BLaER1 treated with 17β-estradiol and CSF1 and Interleukin-3, amounts not matched to agents 10 nM and 100 nM (cell line): ENCODE results near the gene ODF4.
A peak's percentile ranks its signal among the peaks of the same experiment; 100 is the strongest.

Source experiments
- H3K27ac ChIP-seq, 11 experiments: shearing (Covaris generic); formaldehyde crosslinking; 2 replicates each; pipeline ENCODE4 v1.8.1; 2022
- H3K27me3 ChIP-seq, 11 experiments: shearing (Covaris generic); formaldehyde crosslinking; 2 replicates each; pipeline ENCODE4 v1.8.1; 2022
- H3K36me3 ChIP-seq, 11 experiments: shearing (Covaris generic); formaldehyde crosslinking; 2 replicates each; pipeline ENCODE4 v1.8.1; 2022
- H3K4me1 ChIP-seq, 10 experiments: shearing (Covaris generic); formaldehyde crosslinking; 2 replicates each; pipeline ENCODE4 v1.8.1; 2022
- H3K4me2 ChIP-seq, 11 experiments: shearing (Covaris generic); formaldehyde crosslinking; 2 replicates each; pipeline ENCODE4 v1.8.1; 2022
- H3K4me3 ChIP-seq, 10 experiments: shearing (Covaris generic); formaldehyde crosslinking; 2 replicates each; pipeline ENCODE4 v1.8.1; 2022
- H3K9ac ChIP-seq, 11 experiments: shearing (Covaris generic); formaldehyde crosslinking; 2 replicates each; pipeline ENCODE4 v1.8.1; 2022
- H3K9me3 ChIP-seq, 11 experiments: shearing (Covaris generic); formaldehyde crosslinking; replicated peaks in 1 of 11; 2 replicates each; pipeline ENCODE4 v1.8.1; 2022
- H4K20me1 ChIP-seq, 11 experiments: shearing (Covaris generic); formaldehyde crosslinking; 2 replicates each; pipeline ENCODE4 v1.8.1; 2022
- Cebpa-rat ChIP-seq, 11 experiments: shearing (Covaris generic); IDR thresholded peaks; 2 replicates each; pipeline ENCODE4 v1.8.1; 2022

The ODF4 gene

GRCh38 chr17:8311131-8311790, 28.4 kb upstream of the ODF4 start:
- 0 out of 22 replicates have a peak, but pooled peaks cover 0 to 3% (median 0%) of the 10 kb centered on the region in 11 experiments for H4K20me1 ChIP-seq
- H3K27ac ChIP-seq: no peak overlapping the region
- H3K36me3 ChIP-seq: no peaks in the 10 kb centered on the region
- no peak for TF ChIP-seq Cebpa-rat (IDR thresholded peaks at IDR 0.05)
- peaks cover 0 to 22% (median 15%) of the 10 kb centered on the region in 10 experiments; a peak in 16 of 20 replicates for H3K4me1 ChIP-seq
- no peak overlapping the region for H3K4me3 ChIP-seq
- peak overlapping the region in 8 of 11 experiments; percentile 10 to 62 (median 37); a peak in 7 of 22 replicates for H3K4me2 ChIP-seq
- H3K27me3 ChIP-seq: no peaks in the 10 kb centered on the region
- no peaks in the 10 kb centered on the region for H3K9me3 ChIP-seq
- H3K9ac ChIP-seq: no peak overlapping the region

DNA sequence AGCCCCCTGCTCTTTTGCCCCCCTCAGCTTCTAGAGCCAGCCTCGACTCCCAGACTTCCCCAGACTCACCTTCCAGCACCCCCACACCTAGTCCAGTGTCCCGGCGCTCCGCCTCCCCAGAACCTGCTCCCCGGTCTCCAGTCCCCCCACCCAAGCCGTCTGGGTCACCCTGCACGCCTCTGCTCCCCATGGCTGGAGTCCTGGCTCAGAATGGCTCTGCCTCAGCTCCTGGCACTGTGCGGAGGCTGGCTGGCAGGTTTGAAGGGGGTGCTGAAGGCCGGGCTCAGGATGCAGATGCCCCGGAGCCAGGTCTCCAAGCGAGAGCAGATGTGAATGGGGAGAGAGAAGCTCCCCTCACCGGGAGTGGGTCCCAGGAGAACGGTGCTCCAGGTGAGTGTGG, 27.4 kb upstream of the ODF4 start:
- Histone ChIP-seq H3K27me3 (no peaks in the 10 kb centered on the region; a peak in 1 of 22 replicates), H3K27ac (no peak overlapping the region), H4K20me1 (0 out of 22 replicates have a peak, but pooled peaks cover 0 to 3% (median 0%) of the 10 kb centered on the region in 11 experiments), H3K4me2 (no peak overlapping the region), H3K4me3 (no peak overlapping the region), H3K9ac (no peak overlapping the region), H3K36me3 (no peaks in the 10 kb centered on the region), H3K4me1 (peaks cover 0 to 22% (median 15%) of the 10 kb centered on the region in 10 experiments; a peak in 16 of 20 replicates), H3K9me3 (no peaks in the 10 kb centered on the region)
- no peak for TF ChIP-seq Cebpa-rat (IDR thresholded peaks at IDR 0.05)

- Histone ChIP-seq H3K9me3 (no peaks in the 10 kb centered on the region), H3K27ac (no peak overlapping the region), H3K27me3 (no peaks in the 10 kb centered on the region; a peak in 1 of 22 replicates), H3K9ac (no peak overlapping the region), H4K20me1 (0 out of 22 replicates have a peak, but pooled peaks cover 0 to 3% (median 0%) of the 10 kb centered on the region in 11 experiments), H3K4me2 (no peak overlapping the region), H3K36me3 (no peaks in the 10 kb centered on the region), H3K4me1 (peaks cover 0 to 22% (median 15%) of the 10 kb centered on the region in 10 experiments; a peak in 16 of 20 replicates), H3K4me3 (no peak overlapping the region)
- TF ChIP-seq Cebpa-rat (IDR thresholded peaks at IDR 0.05): no peak
Observed at GRCh38 chr17:8312726-8313600, 26.7 kb upstream of the ODF4 start.

DNA sequence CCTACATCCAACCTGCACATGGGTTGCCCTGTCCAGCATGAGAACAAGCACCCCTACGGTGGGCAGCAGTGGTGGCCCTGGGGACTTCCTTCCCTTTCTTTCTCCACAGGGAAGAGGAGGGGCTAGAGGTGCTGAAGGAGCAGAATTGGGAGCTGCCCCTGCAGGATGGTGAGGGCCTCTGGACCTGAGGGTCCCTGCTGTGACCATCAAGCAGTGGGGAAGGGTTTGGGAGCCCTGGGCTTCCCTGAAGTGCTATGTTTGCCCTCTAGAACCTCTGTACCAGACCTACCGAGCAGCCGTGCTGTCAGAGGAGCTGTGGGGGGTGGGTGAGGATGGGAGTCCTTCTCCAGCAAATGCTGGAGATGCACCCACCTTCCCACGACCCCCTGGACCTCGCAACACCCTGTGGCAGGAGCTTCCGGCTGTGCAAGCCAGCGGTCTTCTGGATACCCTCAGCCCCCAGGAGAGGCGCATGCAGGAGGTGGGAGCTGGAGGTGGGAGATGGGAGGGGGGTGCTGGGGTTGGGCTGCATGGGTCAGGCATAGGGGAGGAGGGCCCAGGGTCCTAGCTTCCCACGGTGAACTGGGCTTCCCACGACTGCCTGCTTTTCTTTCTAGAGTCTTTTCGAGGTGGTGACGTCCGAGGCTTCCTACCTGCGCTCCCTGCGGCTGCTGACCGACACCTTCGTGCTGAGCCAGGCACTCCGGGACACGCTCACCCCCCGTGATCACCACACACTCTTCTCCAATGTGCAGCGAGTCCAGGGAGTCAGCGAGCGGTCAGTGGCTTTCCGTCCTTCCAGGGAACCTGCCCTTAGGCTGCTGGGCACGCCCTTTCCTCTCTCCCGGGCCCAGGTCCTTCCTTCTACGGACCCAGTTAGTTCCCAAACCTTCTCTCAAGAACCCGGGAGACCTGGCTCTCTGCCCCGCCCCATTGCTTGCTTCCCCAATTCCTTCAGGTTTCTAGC, 24.6 kb upstream of the ODF4 start:
- no peak for TF ChIP-seq Cebpa-rat (IDR thresholded peaks at IDR 0.05)
- H3K9ac ChIP-seq: no peak overlapping the region
- H3K4me2 ChIP-seq: no peak overlapping the region
- no peak overlapping the region for H3K4me3 ChIP-seq
- H3K4me1 ChIP-seq: peaks cover 0 to 20% (median 14%) of the 10 kb centered on the region in 10 experiments; a peak in 16 of 20 replicates
- 0 out of 22 replicates have a peak, but pooled peaks cover 0 to 3% (median 0%) of the 10 kb centered on the region in 11 experiments for H4K20me1 ChIP-seq
- no peak overlapping the region for H3K27ac ChIP-seq
- H3K9me3 ChIP-seq: no peaks in the 10 kb centered on the region
- H3K36me3 ChIP-seq: no peaks in the 10 kb centered on the region
- no peaks in the 10 kb centered on the region; a peak in 1 of 22 replicates for H3K27me3 ChIP-seq

GRCh38 chr17:8315764-8316217, 23.8 kb upstream of the ODF4 start:
- Histone ChIP-seq H3K9ac (no peak overlapping the region), H3K4me2 (peak overlapping the region in 5 of 11 experiments; percentile 8 to 43 (median 18); a peak in 8 of 22 replicates), H3K36me3 (no peaks in the 10 kb centered on the region), H4K20me1 (0 out of 22 replicates have a peak, but pooled peaks cover 0 to 3% (median 0%) of the 10 kb centered on the region in 11 experiments), H3K4me1 (peaks cover 0 to 12% (median 7%) of the 10 kb centered on the region in 10 experiments; a peak in 16 of 20 replicates), H3K4me3 (no peak overlapping the region), H3K27me3 (no peaks in the 10 kb centered on the region; a peak in 1 of 22 replicates), H3K9me3 (no peaks in the 10 kb centered on the region), H3K27ac (no peak overlapping the region)
- TF ChIP-seq Cebpa-rat (IDR thresholded peaks at IDR 0.05): no peak

- 0 out of 22 replicates have a peak overlapping the region, but pooled peaks of 1 of the 11 experiments have one; percentile 5 for H3K9ac ChIP-seq
- no peaks in the 10 kb centered on the region; a peak in 1 of 22 replicates for H3K27me3 ChIP-seq
- H3K9me3 ChIP-seq: no peaks in the 10 kb centered on the region
- no peak for TF ChIP-seq Cebpa-rat (IDR thresholded peaks at IDR 0.05)
- no peak overlapping the region for H3K4me3 ChIP-seq
- H3K4me1 ChIP-seq: peaks cover 0 to 9% (median 0%) of the 10 kb centered on the region in 10 experiments; a peak in 6 of 20 replicates
- 0 out of 22 replicates have a peak, but pooled peaks cover 0 to 3% (median 0%) of the 10 kb centered on the region in 11 experiments for H4K20me1 ChIP-seq
- no peak overlapping the region for H3K27ac ChIP-seq
- H3K4me2 ChIP-seq: no peak overlapping the region
- no peaks in the 10 kb centered on the region for H3K36me3 ChIP-seq
Observed at GRCh38 chr17:8318010-8318935, 21.4 kb upstream of the ODF4 start.

DNA sequence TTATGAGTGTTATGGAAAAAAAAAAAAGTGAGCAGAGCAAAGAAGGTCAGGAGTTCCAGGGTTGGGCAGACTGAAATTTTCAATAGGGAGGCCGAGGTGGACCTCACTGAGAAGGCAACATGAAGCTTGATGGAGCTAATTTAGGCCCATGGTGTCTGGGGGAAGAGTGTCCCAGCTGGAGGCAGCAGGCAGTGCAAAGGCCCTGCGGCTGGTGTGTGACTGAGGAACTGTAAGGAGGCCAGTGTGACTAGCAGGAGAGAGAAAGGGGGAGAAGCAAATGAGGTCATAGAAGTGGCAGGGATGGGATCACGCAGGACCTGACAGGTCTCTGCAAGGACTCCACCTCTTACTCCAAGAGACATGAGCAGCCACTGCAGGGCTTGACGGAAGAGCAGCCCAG, 19.4 kb upstream of the ODF4 start:
- TF ChIP-seq Cebpa-rat (IDR thresholded peaks at IDR 0.05): no peak
- H3K4me3 ChIP-seq: no peak overlapping the region

More for the DNA sequence above, 19.4 kb upstream of the ODF4 start:
- no peak overlapping the region for H3K9ac ChIP-seq
- H3K27ac ChIP-seq: no peak overlapping the region
- no peaks in the 10 kb centered on the region for H3K9me3 ChIP-seq
- H3K4me2 ChIP-seq: no peak overlapping the region
- no peaks in the 10 kb centered on the region for H3K36me3 ChIP-seq
- H3K27me3 ChIP-seq: peaks cover 0 to 10% (median 3%) of the 10 kb centered on the region in 11 experiments; a peak in 16 of 22 replicates
- 0 out of 22 replicates have a peak, but pooled peaks cover 0 to 3% (median 0%) of the 10 kb centered on the region in 11 experiments for H4K20me1 ChIP-seq
- peaks cover 6 to 14% (median 10%) of the 10 kb centered on the region in 10 experiments; a peak in 17 of 20 replicates for H3K4me1 ChIP-seq
